NT2/D1 (cell line): ENCODE results near the gene NAV2.

Source experiments
- YY1 ChIP-seq: IDR thresholded peaks from 2 replicates; pipeline ENCODE4 v1.6.1; 2011; ENCODE audit not compliant: insufficient read length, insufficient read depth
- ZNF274 ChIP-seq: IDR thresholded peaks from 2 replicates; pipeline ENCODE4 v1.6.1; 2011; ENCODE audit warnings: mild to moderate bottlenecking, low read depth, low read length

GRCh38 chr11:19771463-19771862 is 58.8 kb downstream of the NAV2 start:
- no peak for TF ChIP-seq YY1
- no peak for TF ChIP-seq ZNF274
